OCI-LY3 (cell line): ENCODE data around the gene GAGE10.

Experiments
- CTCF ChIP-seq: fragments of 200-600, 300-600 bp; sonication (generic); IDR thresholded peaks from 2 replicates; pipeline ENCODE4 v1.5.1; 2014; ENCODE audit warnings: antibody characterized with exemption, low read length, low read depth
- EZH2phosphoT487 ChIP-seq: fragments of 200-600 bp; shearing (Covaris generic); IDR thresholded peaks from 2 replicates; pipeline ENCODE4 v1.6.1; 2018; ENCODE audit warnings: antibody characterized with exemption, mixed run types, low read depth

- TF ChIP-seq CTCF (no peak), EZH2phosphoT487 (no peak)
Observed at GRCh38 chrX:49263631-49264030, 39.8 kb upstream of the GAGE10 start.
